Hematopoietic multipotent progenitor cell treated with erythropoietin and hydrocortisone succinate and interleukin-3 and kit ligand, for 8 days (in vitro differentiated cells): Measurements from ENCODE around the gene GPC6.

Source experiments
- DNase-seq: peaks from one replicate; pipeline ENCODE4 v3.0.0-alpha.2; 2015

Gene GPC6

GRCh38 chr13:94007072-94007471, 780.5 kb downstream of the GPC6 start:
- DNase-seq, result no peak

- no peak for DNase-seq
Observed at GRCh38 chr13:94009701-94010100, 783.1 kb downstream of the GPC6 start.

GRCh38 chr13:94014461-94014860, 787.9 kb downstream of the GPC6 start:
- no peak for DNase-seq

- DNase-seq, result no peak
Observed at GRCh38 chr13:94020426-94020825, 793.8 kb downstream of the GPC6 start.

- DNase-seq, result no peak
Observed at GRCh38 chr13:94020833-94021232, 794.2 kb downstream of the GPC6 start.

GRCh38 chr13:94028234-94028633, 801.6 kb downstream of the GPC6 start:
- no peak for DNase-seq

- DNase-seq, result no peak
Observed at GRCh38 chr13:94028650-94029049, 802.0 kb downstream of the GPC6 start.

GRCh38 chr13:94030415-94031119, 804.0 kb downstream of the GPC6 start:
- no peak for DNase-seq

- no peak for DNase-seq
Observed at GRCh38 chr13:94031609-94032008, 805.0 kb downstream of the GPC6 start.

- DNase-seq, result no peak
Observed at GRCh38 chr13:94033098-94033497, 806.5 kb downstream of the GPC6 start.

- DNase-seq, result no peak
Observed at GRCh38 chr13:94033830-94034642, 807.4 kb downstream of the GPC6 start.

- DNase-seq, result no peak
Observed at GRCh38 chr13:94050039-94050438, 823.4 kb downstream of the GPC6 start.

GRCh38 chr13:94050686-94051085, 824.1 kb downstream of the GPC6 start:
- DNase-seq, result no peak

GRCh38 chr13:94053986-94054593, 827.5 kb downstream of the GPC6 start:
- no peak for DNase-seq

- DNase-seq, result no peak
Observed at GRCh38 chr13:94056362-94056990, 829.9 kb downstream of the GPC6 start.

- DNase-seq, result no peak
Observed at GRCh38 chr13:94057618-94058186, 831.1 kb downstream of the GPC6 start.

- no peak for DNase-seq
Observed at GRCh38 chr13:94058821-94059360, 832.3 kb downstream of the GPC6 start.

GRCh38 chr13:94061301-94061700, 834.7 kb downstream of the GPC6 start:
- no peak for DNase-seq

- no peak for DNase-seq
Observed at GRCh38 chr13:94063096-94063495, 836.5 kb downstream of the GPC6 start.

GRCh38 chr13:94063848-94064247, 837.2 kb downstream of the GPC6 start:
- DNase-seq, result no peak

GRCh38 chr13:94065741-94066140, 839.1 kb downstream of the GPC6 start:
- DNase-seq, result no peak

- no peak for DNase-seq
Observed at GRCh38 chr13:94073007-94073744, 846.6 kb downstream of the GPC6 start.
